GM19455 (cell line): ENCODE results near the gene ARMCX6.
"Not testable (repeated sequence)": the region's sequence is repeated elsewhere in the genome, so short reads cannot be mapped to it uniquely, and the experiment has no call there.

Source experiments
- ATAC-seq: cut with Tn5 transposase; IDR thresholded peaks from one replicate; pipeline ENCODE4 v1.9.1; 2021; ENCODE audit not compliant: unreplicated experiment

Gene ARMCX6

DNA sequence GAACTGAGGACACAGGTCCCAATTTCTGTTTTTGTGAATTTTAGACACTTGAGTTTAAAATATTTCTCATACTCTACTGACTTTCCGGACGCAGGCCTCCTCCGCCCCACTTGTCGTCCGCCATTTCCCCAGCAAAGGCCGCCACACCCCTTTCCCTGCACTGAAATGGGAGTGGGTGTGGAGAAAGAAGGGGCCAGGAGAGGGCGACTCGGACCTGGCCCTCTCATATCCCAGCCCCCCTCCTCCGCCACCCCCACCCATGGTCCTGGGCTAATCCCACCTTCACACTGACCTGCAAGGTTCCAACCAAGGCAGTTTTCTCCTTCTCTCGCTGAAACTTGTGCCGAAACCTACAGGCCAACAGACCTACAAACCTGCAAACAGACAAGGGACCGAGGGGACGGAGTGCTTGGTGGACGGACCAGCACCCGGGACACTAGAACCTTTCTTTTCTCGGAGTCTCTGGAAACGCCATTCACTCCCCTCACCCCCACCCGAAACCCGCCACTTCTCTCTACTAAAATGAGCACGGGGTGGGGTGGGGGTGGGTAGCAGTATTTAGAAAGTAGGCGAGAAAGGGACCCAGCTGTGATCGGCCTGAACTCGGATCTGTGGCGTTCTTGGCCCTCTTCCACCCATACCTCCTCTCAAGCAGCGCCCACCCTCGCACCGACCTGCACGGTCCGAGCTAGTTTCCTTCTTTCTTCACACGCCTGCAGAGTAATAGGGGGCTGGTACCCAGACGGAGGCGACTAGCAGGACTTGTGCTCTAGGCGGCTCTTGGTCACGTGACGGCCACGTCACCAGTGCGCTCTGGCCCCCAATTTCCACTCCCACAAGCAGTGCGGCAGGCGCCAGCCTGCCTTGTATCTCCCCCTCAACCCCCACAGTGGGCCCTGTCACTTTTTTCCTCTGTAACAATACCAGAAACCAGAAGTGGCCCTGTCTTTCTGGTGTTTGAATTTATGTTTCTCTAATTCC is at the start of gene ARMCX6:
Gene ARMCX6 (minus strand): TSS at position 790 of the 981 bp plus-strand sequence. CDS start 1,380 bp downstream, outside the sequence.
- peak; percentile 94 for ATAC-seq

DNA sequence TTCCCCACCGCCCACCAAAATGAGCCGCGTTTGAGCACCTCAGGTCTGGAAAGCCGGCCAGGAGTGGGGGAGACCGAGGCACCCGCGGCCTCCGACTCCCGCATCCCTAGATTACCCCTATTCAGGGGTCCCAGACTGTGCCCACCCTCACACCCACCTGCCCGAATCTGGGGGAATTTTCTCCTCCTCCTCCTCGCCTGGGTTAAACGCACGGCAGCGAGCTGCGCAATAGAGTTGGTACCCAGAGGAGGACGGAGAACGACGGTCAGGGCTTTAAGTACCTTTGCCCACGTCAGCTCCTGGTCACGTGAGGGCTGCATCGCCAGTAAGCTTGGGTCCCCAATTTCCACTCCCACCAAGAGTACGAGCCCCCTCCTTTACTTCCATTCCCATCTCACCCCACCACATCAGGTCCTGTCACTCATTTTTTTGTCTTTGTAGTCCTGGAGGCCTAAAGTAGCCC is 41.8 kb upstream of the ARMCX6 start, which contains the start of gene ARMCX2:
Gene ARMCX2 (minus strand): TSS at position 250 of the 463 bp plus-strand sequence. CDS start 2,262 bp downstream, outside the sequence.
- ATAC-seq: no peak

DNA sequence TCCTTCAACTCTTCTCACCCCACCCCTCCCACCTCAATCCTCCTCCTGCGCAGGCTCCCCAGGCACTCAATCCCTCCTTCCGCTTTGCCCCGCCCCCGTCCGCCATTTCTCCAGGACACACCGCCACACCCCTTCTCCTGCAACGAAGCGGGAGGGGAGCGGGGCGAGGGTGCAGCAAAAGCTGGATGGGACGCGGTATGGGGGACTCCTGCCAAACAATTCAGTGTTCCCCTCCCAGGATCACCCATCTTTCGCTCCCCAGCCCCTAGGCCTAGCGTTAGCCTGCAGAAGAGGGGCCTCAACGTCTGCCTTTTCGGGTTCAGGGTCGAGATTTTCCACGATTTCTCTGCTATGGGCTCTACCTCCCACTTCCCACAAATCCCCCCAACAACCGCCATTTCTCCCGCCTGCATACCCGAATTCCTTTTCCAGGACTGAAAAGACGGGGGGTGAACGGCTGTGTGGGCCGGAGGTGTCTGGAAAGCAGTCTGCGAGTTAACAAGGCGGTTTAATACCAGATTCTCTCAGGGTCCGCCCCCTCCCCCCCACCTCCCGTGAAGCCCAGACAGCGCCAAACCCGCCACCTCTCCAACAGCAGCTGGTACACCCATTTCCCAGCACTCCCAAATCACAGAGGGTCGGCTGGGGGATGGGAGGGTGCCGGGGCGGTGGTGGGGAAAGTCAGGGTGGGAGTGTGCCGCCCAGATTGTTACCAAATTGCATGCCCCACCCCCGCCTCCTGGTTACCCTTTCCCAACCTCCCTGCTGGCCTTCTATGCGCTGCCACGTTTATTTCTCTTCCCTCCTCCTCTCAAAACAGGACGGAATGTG is 41.1 kb upstream of the ARMCX6 start:
- peak; percentile 60 for ATAC-seq

DNA sequence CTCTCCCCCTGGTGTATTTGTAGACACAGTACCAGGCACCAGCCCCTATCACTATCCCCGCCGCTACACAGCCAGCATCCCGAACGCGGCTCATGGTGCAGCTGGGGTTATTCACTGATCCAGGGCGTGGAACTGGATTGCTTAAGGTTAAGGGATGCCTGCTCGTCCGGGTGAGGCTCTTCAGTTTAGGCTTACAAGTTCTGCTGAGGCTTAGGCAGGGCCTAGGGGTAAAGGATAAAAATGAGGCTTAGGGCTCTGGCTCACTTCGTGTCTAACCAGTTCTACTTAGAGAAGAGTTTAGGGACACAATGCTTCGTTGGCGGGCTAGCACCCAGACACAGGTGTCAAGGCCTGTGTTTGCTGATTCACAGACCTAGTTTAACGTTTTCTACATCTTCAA is 39.7 kb upstream of the ARMCX6 start:
- ATAC-seq: no peak

DNA sequence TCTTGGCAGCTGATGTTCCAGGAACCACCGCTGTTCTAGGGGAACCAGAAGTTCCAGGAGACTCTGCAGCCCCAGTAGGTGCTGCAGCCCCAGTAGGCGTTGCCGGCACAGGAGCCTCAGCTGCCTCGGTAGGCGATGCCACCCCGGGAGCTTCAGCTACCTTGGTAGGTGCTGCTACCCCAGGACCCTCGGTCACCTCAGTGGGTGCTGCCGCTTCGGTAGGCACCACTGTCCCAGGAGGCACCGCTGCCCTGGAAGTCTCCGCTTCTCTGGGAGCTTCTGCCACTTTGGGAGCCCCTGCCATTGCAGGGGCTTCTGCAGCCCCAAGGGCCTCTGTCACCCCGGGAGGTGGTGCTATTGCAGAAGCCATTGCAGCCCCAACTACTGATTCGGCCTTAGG is 39.0 kb upstream of the ARMCX6 start:
- ATAC-seq: no peak

DNA sequence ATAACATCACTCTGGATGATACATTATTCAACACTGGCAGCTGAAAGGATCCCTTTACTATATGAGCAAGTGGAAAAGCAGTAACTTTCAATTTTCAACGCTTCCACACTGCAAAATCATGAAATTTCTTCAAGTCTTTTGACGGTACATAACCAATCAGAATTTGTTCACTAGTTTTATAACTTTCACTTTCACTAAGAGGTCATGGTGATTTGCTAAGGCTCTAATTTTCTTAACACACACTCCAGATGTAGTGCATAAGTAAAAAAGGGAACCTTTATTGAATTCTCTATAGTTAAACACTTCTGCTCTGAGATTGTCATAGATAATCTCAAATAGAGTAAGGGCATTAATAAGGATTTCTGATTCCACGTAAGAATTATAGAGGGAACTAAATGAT is 37.7 kb upstream of the ARMCX6 start:
- no peak for ATAC-seq

DNA sequence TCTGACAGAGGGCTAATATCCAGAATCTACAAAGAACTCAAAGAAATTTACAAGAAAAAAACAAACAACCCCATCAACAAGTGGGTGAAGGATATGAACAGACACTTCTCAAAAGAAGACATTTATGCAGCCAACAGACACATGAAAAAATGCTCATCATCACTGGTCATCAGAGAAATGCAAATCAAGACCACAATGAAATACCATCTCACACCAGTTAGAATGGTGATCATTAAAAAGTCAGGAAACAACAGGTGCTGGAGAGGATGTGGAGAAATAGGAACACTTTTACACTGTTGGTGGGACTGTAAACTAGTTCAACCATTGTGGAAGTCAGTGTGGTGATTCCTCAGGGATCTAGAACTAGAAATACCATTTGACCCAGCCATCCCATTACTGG is 29.9 kb upstream of the ARMCX6 start:
- ATAC-seq: not testable (repeated sequence)

DNA sequence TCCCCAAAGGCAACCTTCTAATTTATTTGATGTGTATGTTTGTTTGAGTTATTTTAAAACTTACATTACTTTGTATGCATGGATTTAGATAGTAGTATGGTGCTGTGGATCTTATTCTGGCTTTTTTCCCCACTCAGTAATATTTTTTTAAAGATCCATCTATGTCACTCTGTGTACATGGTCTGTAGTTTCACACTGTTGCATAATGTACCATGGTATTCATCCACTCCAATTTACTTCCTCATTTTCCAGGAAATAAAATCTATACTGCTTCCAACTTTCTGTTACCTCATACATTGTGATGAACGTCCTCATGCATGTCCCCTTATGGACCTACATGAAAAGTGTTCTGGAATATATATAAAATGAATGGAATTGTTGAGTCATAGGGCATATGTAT is 24.3 kb upstream of the ARMCX6 start:
- ATAC-seq: no peak

DNA sequence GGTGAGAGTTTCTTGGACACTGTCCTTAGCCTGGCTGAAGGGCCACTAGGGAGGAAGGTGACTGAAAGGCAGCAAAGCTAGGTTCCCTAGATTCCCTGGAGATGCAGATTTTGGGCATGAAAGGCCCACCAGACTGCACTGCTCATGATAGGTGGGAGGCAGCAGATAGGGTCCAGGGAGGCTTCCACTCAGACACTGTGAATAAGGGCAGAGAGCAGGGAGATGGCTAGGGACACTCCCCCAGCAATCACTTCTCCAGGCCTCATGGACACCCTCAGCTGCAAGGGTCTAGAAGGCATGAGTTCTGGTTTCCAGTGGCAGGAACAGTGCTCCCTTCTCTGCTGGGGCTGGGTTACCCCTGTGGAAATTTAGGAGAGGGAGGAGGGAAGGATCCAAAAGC is 21.8 kb upstream of the ARMCX6 start:
- no peak for ATAC-seq

DNA sequence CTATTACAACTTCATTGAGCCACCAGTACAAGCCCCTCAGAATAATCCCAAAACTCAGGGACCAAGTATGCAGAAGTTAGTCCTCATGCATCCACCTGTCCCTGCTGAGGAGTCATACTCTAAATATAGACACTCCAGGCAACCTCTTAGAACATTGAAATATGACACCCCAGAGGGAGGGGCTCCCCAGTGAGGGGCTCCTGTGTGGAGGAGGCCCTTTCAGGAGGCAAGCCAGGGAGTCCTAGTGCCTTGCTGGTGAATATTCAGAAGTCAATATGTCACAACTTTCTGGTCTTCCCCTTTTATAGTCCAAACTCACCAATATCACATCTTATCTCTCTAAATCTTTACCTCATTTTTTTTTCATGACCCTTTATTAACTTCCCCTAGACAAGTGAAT is 1.6 kb upstream of the ARMCX6 start:
- ATAC-seq: no peak

DNA sequence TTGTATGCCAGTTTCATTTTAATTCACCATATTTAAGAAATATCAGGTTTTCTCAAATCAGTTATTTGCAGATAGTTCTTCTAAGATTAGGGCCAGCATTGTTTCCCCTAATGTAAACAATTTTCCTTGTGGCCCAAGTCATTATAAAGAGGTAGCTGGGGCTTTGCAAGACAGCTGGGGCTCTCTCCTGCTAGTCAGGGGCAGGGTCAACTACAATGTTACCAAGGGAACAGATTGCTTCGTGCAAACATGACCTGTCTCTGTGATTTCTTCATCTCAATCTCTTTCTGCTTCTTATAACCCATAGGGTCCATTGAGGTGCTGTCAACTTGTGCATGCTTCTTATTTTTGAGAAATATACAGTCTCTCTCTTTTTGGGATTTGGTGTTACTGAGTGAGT is 12.1 kb downstream of the ARMCX6 start:
- no peak for ATAC-seq

DNA sequence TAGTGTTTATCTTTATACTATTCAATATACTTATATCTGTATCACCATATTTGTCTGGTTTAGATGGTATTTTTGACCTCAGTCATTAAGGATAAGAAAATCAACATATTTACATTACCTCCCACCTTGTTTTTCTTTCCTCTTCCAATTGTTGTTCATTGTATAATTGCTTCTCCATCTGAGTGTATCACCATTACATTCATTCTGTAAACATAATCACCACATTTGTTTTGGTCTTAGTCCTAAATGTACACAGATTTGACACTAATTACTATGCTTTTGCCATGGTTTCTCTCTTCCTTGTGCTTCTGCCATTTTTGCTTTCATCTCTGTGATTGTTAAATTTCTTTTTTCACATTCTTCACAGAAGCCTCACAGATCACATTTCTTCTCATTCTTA is 12.7 kb downstream of the ARMCX6 start:
- ATAC-seq: no peak

DNA sequence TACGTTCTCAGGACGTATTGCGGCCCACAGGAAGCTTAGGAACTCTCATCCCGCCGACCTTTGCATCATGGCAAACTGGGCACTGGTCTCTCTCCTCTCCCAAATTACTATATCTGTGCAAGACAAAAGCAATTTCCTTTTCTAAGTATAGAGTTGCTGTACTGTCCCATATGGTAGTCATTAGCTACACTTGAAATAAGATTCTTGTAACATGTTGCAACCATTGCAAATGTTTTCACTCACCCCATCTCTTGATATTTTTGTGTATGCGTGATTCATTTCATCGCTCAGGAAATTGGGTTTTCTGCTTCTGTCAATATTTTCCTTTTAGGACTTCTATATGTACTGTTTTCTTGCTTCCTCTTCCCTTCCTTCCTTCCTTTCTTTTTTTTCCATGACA is 15.7 kb downstream of the ARMCX6 start:
- no peak for ATAC-seq

DNA sequence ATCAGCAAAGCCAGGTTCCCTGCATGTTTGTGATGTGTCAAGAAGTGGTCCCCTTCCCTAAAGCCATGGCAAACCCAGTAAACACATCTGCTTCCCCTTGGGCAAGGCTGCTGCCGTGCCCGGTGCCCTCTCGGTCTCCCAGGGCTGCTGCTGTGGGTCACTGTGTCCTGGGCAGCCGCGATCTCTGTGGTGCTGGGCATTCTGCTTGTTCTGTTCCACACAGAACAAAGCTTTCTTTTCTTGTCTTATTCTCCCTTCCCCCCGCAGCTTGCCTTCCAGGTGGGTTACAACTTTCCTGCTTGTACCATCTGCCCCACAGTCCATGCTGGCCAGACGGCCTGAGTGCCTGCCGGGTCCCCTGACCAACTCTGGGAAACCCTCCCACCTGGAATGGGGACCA is 18.2 kb downstream of the ARMCX6 start:
- not testable (repeated sequence) for ATAC-seq

DNA sequence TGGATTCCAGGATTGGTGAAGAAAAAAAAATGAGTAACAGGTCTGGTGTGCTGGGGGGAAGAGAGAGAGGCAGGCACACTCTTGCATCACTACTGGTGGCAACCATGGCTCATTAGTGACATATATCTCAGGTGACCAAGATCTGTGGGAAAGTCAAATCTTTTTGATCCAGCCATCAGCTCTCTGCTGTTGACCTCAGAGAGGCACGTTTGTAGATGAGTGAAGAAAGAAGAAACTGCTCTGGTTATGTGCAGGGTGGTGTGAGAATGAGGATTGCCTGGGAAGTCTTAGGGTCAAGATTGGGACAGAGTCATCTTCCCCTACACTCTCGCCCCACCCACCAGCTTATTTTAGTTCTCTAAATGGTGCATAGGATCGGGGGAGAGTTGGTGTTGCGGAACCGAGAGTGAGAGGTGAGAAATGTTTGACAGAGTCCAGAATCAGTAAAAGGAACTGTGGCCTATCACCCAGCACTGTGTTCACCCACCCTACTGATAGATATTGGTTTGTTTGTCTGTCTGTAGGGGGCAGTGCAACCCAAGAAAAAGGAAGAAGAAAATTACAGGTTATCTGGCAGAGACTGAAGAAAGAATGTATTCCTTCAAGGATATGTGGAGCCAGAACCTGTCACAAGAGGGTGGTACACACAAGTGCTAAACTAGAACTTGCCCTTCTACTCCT is 21.9 kb downstream of the ARMCX6 start:
- ATAC-seq: peak; percentile 94
